Measurements from ENCODE around the gene ITPR1.

Gene ITPR1

DNA sequence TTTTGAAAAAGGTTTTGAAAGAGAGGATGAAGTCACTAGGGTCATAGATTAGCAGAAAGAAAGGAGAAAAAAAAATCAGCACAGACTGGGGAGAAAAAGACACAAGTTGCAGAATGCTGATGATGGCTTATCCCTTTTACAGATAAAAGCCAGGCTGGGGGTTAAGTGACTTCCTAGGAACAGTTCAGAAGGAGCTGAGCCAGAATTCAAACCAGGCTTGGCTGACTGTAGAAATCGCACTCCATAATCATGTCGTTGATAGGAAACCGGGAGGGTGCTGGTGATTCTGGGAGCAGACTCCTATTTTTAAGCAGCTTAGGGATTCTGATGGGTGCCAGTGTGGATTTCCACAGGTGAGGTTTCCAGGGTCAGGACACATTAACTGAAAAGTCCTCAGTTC is 326.6 kb downstream of the ITPR1 start:
- DNase-seq = no peak

DNA sequence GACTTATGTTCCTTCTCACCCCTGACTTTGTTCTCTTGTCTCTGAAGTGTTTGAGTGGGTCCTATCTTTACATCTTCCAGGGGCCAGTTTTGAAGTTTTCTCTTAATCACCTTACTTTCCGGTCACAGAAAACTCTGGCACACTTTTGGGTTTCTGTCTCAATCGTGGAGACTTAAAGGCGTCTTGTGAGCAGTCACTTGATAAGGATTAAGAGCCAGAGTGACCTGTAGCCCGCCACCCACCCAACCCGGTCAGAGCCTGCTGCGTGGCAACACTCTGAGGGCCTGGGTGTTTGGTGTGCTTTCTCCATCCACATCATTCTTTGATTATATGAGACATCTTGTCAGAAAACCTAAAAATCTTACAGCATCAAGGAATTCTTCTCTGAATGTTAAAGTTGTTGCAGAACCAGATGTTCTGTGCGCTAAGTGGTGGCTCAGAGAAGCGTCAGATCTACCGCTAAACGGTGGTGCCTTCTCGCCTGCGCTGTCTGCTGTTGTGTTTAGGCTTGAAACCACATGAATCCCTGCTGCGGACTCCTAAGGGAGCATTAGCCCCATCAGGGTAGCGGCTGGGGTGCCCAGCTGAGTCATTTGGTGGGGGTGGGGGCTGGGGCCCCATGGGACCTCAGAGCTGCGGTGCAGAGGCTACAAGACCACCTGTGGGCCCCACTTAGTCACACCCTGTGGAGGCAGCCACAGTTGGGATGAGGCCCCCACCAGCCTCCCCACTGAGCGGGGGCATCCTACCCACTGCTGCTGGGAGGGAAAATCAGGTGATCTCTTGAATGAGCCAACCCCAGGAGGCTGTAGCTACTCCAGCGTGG is 327.4 kb downstream of the ITPR1 start:
- DNase-seq = no peak

DNA sequence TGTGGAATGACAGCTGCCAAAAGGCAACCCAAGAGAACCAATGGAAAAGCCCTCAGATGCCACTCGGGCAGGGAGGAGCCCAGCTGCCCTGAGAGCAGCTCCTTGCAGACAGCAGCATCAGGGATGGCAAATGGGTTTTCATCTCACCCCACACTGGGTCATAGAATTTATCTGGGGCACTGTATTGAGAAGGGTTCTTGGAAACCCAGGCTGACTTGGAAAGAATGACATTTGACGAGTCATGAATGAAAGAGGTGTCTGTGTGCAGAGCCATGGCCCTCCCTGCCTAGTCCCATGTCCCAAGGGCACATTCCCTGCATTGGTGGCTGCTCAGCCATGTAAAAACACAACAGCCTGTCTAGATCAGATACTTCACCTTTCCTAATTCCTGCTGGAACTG is 328.2 kb downstream of the ITPR1 start:
- no peak for DNase-seq

DNA sequence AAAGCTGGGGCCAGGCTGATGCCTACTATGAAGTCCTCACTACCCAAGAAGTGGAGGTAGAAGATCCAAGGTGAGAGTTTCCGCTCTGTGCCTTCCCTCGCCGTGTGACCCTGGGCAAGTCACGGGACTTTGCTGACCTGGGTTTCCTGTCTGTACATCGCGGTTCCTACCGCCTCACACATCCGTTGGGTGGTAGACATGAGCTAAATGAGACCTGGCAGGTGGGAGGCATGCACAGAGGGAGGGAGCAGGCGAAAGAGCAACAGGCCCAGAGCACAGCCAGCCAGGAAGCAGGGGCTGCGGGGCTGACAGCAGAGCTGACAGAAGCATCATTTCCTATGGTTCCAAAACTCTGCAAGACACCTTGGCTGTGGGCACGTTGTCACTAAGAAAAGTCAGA is 328.8 kb downstream of the ITPR1 start:
- peak; percentile 88 to 89 for DNase-seq

DNA sequence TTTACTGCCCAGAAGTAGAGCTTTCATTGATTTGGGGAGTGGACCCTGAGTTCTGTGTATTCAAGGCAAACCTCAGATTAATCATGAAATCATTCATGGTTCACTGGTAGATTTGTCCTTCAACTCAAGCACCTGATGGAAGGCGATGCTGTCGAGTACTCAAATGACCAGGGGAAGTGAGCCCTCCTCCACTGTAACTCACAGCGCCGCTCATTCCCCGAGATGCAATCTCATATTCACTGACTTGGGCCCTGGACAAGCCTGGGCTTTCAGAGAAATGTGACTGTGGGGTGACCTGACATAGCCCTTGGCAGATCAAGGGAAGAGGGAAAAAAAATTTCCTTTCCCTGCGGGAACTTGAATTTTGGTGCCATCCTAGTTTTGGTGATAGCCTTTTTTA is 329.4 kb downstream of the ITPR1 start:
- DNase-seq = no peak

DNA sequence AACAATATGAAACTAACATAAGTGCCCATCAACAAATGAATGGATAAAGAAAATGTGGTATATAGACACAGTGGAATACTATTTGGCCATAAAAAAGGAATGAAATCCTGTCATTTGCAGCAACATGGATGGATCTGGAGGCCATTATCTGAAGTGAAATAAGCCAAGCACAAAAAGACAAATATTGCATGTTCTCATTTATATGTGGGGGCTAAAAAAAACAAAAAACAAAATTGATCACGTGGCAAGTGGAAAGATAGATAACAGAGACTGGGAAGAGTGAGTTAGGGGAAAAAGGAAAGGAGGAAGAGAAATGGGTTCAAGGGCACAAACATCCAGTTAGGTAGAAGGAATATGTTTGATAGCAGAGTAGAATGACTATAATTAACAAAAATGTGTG is 330.2 kb downstream of the ITPR1 start:
- DNase-seq = no peak

DNA sequence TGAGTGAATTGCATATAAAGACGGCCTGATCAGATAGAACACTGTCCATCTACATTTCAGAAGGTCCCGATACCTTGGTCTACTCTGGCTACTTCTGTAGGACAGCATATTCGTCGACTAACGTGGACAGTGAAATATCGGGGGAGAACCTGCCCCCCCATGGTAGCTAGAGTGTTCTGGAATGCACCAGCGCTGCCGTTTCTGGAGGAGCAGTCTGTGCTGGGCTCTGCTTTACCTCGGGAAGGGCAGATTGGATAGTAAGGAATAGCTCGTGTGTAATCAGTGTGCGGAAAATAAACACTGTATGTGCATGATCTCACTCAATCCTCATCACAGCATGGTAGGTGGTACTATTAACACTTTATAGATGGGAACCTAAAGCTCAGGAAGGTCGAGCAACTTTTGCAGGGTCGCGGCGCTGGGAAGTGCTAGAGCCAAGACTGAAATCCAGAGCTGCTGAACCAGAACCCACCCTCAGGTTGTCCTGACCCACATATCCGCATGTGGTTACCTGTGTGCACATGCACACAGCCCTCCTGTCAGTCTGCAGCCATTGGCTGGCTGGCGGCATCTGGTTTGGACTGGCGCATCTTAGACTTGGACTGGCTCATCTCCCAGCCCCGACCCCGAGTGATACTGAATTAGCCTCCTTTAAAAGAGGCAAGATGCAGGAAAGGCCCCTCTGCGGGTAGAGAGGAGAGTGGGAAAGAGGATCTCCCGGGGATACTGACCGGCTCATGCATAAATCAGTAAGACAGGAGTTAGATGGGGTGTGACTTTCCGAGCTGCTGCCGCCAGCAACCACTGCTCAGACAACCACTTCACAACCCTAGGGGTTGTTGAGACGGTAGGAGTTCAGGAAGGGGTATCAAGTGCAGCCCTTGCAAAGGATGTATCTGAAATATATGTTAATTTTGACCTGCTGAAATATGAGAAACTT is 331.1 kb downstream of the ITPR1 start:
- no peak for DNase-seq

DNA sequence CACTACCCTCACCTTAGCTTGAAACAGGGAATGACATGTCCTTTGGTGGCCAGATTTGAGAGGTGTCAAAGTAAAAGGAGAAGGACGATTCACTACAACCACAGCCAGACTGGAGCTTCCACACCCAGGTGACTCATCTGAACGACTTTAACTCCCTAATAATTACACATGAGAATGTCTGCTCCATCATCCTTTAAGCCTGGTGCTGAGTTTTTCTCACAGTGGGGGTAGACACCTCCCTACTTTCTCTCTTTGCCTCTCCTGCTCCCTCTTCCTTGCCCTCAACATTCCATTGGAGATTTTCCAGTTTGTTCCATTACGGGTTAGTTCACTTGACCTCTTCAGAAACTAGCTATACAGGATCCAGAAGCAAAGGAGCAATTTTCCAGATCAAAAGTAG is 331.8 kb downstream of the ITPR1 start:
- DNase-seq = no peak

DNA sequence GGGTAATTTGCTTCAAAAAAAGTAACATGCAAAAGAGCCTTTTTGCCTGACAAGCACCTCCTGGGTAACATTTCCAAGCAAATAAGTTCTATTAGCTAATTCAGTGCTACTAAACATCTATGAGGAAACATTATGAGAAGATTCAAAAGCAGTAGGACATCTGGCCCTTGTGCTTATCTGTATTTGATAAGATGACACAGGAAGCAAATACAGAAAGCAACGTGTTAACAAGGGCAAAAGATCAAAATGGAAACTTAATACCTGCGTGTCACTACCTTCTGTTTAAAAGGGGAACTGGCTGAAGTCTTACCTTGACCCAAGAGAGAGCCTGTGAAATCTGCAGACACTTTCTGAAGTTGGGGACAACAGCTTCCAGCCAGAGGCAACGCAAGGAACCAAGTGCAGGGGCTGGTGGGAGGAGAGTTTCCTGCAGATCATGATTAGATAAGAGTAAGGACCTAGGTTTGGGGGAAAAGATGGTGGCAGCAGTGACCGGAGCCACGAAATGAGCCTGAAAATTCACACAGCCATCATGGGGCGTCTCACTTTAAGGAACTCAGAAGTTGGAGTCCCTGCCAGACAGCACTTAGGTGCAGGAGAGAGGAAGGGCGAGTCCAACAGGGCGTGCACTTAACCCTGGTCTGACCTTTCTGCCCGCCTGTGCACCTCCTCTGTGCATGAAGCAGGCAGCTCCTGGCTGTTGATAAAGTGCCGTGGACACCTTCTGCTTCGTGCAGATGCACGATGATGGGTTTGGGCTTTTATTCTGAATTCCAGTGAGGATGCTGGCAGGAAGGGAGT is 332.5 kb downstream of the ITPR1 start:
- peak; percentile 43 to 45 for DNase-seq

DNA sequence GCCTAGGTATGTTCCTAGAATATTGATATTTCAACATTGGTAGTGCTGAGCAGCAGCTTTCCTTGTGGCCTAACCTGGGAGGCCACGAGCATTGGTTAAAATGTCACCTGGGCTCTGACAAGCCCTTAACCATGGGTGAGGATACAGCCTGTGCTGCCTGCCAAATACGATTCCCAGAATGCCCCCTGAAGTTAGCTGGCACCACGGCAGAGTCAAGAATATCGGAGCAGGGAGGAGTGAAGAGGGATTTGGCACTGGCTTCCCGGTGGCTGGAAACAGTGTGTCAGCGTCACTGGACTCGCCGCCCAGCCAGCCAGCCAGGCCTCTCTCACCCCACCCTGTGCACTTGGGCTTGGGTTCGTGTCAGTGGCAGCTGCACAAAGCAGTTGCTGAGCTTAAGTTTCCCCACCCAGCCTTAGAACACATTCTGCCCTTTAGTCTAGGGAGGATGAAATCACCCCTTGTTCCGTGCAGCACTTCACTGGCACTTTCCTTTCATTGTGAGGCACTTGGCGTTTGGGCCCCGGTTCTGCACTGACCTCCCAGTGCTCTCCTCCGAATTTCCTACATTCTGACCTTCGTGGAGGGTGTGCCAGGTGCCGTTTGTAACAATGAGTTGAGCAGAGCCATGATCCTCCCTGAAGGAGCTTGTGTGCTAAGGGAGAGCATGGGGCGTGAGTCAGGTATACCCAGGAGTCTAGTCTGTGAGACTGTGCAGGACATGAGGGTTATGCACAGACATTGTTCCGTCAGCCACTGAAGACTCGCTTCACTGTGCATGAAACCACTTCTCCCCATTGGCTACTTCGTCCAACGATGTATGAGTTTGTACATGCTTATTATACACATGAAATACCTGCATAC is 333.3 kb downstream of the ITPR1 start:
- no peak for DNase-seq

DNA sequence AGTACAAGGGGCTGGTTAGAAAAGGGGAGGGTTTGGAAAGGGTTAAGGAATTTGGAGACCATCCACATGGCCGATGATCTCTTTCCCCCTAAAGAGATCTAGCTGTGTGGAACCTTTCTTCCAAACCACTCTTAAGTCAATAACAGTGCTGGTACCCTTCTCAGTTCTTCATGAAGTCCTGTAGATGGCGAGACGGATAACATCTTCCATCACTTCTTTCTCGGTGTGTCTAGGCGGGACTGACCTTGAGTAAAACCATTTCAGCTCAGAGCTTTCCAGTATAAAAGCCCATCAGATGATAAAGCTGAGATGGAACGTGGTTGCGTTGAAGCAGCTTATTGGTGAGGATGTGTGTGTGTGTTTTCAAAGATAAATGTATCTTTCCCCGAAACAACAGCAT is 334.6 kb downstream of the ITPR1 start:
- DNase-seq = no peak

DNA sequence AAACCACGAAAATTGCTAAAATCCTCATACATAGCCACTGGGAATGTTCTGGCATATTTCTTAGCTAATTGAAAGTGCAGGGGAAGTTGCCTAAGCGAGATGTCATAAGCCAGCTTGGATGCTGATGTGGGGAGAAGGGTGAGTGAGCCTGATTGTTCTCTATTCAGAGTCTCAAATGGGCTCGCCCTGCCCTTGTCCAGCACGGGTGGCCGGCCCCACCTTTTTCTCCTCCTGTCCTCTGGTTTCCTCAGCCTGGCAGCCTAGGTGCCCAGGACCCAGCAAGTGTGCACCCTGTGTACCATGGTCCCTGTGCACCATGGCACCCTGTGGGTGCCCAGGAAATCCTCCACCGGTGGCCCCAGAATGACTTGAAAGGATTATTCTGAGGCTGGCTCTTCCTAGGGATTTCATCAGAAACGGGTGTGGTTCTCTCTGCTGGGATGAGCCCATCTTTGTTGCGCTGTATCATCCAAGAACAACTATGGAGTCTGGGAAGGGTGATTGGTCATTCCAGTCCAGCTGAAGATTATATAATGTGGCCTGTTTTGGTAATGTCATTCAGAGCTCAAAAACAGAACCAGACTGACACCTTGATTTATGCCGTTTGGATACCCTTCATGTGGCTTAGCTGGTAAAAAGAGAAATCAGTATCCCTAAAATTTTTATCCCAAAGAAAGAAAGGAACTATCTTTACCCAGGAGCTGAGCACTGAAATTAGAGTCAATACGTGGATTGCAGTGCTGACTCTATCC is 335.3 kb downstream of the ITPR1 start:
- peak in 1 of 2 donors; percentile 22 for DNase-seq

DNA sequence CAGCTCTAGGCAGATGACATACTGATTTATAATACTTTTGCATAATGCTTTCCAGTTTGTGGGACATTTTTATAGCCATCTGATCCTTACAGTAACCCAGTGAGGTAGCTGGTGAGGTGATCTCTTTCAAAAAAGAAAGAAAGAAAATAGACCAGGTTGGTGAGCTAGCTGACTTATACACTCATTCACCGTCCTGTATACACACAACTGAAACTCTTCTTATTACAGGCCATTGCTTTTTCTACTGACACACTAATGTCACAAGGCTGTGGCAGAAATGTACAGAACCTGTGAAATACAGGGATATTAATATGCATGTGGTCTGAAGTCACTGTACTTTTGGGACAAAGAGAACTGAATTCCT is 335.9 kb downstream of the ITPR1 start:
- DNase-seq = no peak

DNA sequence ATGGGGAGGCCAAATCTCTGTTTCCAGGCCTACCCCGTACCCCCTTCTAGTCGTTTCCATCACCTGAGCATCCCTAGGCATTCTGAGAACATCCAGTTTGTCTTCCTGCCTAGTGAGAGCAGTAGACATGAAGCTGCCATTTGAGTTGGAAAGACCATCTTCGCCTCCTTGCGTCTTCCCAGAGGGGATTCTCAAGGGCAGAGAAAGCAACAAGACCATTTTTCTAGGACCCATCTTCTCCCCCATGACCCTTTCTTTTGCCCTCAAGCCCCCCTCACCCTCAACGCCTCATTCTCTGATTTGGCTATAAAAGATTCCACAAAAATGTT is 337.4 kb downstream of the ITPR1 start:
- no peak for DNase-seq

DNA sequence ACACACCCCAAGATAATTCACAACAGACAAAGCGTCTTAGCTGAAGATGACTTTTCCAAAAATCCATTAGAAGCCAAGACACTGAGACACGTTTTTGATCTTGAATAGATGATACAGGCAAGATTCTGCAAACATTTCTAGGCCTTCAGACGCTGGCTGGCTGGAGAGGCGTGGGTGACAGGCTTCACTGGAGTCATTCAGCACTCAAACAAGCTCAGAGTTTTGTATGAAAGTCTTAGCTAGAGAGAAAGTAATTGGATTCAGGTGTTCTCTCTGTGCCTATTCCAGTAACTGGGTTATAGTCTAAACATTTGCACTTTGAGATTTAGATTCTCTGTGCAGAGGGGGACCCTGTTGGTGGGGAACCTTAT is 338.4 kb downstream of the ITPR1 start:
- DNase-seq = no peak

DNA sequence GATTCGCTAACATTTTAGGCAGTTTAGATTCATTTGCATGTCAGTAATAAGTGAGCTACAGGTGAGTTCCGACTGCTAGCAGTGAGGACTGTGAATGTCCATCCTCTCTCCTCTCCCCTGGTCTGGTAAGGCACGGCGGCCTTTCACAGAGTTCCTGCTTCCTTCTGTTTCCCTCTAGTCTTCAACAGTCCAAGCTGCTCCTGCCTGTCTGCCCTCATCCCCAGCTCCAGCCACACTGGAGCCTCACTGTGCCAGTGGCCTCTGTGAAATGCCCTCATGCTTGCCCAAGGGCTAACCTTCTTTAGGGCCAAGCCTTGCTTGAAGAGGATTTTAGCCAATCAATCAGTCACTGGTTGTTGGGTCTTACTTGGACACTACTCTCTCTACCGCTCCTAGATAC is 340.3 kb downstream of the ITPR1 start:
- DNase-seq = no peak

DNA sequence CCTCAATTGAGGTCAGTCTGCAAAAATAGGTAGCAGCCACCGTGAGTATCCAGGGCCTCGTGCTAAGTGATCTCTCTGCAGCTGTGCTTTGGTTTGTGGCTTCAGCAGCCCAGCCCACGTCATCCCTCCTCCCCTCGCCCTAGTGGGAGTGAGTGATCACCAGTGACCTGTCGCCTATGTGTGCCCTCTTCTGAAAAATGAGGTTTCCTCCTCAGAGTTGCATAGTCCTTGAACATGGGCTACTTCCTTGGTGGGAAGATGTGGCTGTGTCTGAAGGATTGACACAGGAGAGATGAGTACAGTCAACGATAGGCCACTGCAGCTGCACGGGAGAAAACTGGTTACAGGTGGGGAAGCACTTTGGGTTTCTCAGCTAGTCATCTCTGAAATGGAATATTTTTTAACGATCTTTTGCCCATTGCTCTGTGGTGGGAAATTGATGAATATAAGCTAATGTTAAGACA is 341.3 kb downstream of the ITPR1 start:
- DNase-seq = peak; percentile 78 to 80

DNA sequence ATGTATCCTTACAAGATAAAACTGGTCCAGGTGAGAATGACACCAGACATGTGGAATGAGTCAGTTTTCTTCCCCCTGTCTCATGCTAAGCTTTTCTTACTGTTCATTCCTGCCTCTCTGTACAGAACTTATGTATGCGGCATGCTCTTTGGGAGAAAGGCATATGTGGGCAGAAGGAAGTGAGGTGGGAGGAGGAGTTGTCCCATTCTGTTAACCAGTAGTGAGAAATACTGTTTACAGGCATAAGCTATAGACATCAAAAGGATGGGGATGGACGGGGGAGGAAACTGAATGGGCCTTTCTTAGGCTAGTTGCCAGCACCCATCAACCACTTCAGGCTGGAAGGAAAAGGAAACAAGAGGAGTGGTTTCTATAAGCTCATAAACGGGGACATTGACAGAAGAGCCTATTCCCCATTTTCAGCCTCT is 342.5 kb downstream of the ITPR1 start:
- no peak for DNase-seq

DNA sequence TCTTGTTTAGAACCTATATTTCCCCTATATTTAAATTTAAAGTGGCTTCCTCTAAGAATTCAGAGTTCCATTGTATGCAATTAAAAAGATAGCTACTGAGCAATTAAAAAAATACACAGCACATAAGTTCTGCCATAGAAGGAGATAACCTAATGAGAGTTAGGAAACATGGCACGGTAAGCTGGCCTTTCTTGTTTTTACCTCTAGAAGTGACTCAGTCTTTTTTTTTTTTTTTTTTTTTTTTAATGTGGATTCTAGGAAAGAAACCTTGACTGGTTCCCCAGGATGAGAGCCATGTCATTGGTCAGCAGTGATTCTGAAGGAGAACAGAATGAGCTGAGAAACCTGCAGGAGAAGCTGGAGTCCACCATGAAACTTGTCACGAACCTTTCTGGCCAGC is 343.4 kb downstream of the ITPR1 start:
- no peak for DNase-seq

DNA sequence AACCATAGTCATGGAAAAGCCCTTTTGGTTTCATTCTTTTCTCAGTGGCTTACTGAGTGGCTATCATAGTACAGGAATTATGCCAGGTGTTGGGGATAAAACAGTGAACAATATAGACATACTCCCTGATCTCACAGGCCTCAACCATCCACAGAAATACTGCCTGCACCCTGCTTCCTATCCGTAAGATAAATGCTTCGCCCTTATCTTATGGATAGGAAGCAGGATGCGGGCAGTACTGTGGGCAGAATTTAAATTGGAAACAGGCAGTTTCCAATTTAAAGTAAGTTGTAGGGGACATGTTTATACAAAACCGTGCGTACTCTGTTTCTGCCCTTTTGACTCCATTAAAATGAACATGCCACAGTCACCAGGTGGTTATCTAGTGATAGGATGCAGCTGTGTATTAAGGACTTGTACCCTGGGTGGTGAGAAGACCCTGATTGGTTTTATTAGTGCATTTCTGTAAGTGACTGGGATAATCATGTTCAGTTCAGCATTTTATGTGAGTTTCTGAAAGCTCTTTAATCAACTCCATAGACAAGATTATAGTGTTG is 344.3 kb downstream of the ITPR1 start:
- DNase-seq = no peak

DNA sequence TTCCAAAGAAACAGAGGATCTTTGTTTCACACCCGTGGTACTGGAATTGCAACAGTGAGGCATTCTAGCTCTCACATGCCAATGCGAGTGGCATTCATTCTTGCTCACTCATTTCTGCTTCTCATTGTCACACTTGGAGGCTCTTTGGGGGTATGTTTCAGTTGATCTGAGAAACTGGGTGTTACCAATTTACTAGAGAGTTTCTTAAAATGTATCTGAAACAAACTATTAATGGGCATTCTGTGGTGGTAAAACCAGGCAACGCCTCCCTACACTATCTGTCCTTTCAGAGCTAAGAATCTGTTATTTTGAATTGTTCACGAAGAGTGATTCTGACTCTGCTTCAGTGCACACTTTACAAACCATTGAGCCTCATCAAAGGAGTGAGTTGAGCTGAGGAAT is 345.5 kb downstream of the ITPR1 start:
- DNase-seq = no peak
